ENCODE measurements around the gene TTI1.

Gene TTI1

DNA sequence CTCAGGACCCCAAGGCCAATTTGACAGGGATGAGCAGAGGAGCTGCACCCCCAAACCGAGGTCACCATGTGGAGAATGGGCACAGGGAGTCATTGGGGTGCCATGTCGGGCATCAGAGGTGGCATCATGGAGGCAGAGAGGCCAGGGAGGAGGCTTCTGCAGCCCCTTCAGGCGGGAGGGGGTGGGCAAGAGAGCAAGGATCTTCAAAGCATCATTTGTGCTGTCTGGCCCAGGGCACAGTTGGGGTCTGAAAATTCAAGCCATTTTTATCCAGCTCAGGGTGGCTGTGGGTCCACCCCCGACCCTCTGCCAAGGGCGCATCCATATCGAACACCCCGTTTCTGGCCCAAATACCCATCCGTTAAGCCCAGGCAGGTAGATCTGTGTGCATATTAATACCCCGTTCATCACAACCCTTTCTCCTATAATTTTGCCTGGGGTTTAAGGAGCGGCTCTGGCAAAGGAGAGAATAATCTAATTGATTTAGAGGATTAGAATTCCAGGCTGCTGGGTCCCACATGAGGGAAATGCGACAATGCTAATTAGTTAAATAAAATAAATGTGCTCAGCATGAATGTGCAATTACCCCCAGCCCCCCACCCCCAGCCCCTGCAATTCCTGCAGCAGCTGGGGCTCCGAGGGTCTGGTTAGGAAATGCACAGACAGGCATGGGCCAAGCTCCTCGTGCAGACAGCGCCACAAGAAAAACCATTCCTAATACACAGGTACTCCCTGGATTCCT, 98.5 kb downstream of the TTI1 start:
- FAIRE-seq, result no peak

DNA sequence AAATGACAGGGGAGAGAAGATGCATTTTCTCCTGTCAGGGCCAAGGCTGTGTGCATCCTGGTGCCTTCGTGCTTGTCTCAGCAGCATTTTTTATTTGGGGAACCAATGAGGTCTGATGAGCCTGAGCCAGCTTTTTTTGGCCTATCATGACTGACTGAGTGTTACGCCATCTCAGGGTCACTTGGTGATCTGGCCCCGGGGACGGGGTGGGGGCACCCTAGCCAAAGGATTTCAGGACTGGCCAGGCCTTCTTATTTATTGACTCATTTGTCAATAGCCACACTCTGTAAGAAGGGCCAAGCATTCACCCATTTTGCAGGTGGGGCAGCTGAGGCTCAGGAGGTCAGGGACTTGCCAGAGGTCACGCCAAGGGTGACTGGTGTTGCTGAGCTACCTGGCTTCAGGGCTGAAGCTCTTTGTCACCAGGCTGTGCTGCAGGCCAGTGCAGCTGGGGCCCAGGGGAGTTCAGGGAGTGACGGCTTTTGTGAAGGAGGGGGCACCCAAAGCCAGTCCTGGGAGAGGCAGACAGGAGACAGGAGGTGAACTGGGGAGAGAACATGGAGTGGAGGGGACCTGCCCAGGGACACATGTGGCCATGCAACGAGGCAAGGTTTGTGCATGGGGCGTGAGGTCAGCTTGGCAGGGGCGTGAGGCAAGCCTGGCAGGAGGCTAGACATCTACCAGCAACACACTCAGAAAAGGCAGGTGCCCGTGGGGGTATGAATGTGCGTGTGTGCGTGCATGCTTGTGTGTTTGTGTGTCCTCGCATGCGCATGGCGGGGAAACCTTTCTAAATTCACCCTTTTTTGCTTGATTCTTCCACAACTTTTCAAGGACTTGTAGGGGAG, 99.2 kb downstream of the TTI1 start:
- no peak for FAIRE-seq
